ENCODE data around the gene CAMSAP1.

The CAMSAP1 gene

GRCh38 chr9:135906291-135907005 is 898 bp downstream of the CAMSAP1 start:
- Histone ChIP-seq H3K9me3 (ENCODE audit: control insufficient read depth in 2 of 2, low read length in 2 of 2) (no peaks in the 10 kb centered on the region), H3K27me3 (ENCODE audit: control insufficient read depth in 1 of 2, insufficient read depth in 2 of 2, low read length in 2 of 2) (no peaks in the 10 kb centered on the region), H3K27ac (ENCODE audit: low read length) (peak overlapping the region; percentile 6), H3K9ac (ENCODE audit: low read length in 2 of 2) (peak overlapping the region in 1 of 2 donors; percentile 50), H3K4me3 (ENCODE audit: low read length in 2 of 2) (peak overlapping the region; percentile 48 to 71), H3K36me3 (ENCODE audit: control insufficient read depth in 2 of 2, insufficient read depth in 2 of 2, low read length in 2 of 2) (peaks cover 0 to 4% of the 10 kb centered on the region in 2 donors), H3K4me1 (ENCODE audit: control insufficient read depth, insufficient read depth, low read length) (peaks cover 27% of the 10 kb centered on the region)

GRCh38 chr9:135905380-135906258 is 1.7 kb downstream of the CAMSAP1 start:
- H3K27ac ChIP-seq (ENCODE audit: low read length), result peak overlapping the region; percentile 6
- H3K4me1 ChIP-seq (ENCODE audit: control insufficient read depth, insufficient read depth, low read length), result peaks cover 27% of the 10 kb centered on the region
- H3K27me3 ChIP-seq (ENCODE audit: control insufficient read depth in 1 of 2, insufficient read depth in 2 of 2, low read length in 2 of 2), result no peaks in the 10 kb centered on the region
- no peaks in the 10 kb centered on the region for H3K36me3 ChIP-seq (ENCODE audit: control insufficient read depth in 2 of 2, insufficient read depth in 2 of 2, low read length in 2 of 2)
- H3K9ac ChIP-seq (ENCODE audit: low read length in 2 of 2), result peak overlapping the region in 1 of 2 donors; percentile 50
- H3K4me3 ChIP-seq (ENCODE audit: low read length in 2 of 2), result peak overlapping the region; percentile 48 to 71
- H3K9me3 ChIP-seq (ENCODE audit: control insufficient read depth in 2 of 2, low read length in 2 of 2), result no peaks in the 10 kb centered on the region

- H3K4me3 ChIP-seq (ENCODE audit: low read length in 2 of 2), result no peak overlapping the region
- no peak overlapping the region for H3K27ac ChIP-seq (ENCODE audit: low read length)
- no peaks in the 10 kb centered on the region for H3K36me3 ChIP-seq (ENCODE audit: control insufficient read depth in 2 of 2, insufficient read depth in 2 of 2, low read length in 2 of 2)
- no peak overlapping the region for H3K9ac ChIP-seq (ENCODE audit: low read length in 2 of 2)
- no peaks in the 10 kb centered on the region for H3K27me3 ChIP-seq (ENCODE audit: control insufficient read depth in 1 of 2, insufficient read depth in 2 of 2, low read length in 2 of 2)
- no peaks in the 10 kb centered on the region for H3K9me3 ChIP-seq (ENCODE audit: control insufficient read depth in 2 of 2, low read length in 2 of 2)
- peaks cover 24% of the 10 kb centered on the region for H3K4me1 ChIP-seq (ENCODE audit: control insufficient read depth, insufficient read depth, low read length)
These were observed 3.4 kb downstream of the CAMSAP1 start for GRCh38 chr9:135903786-135904520.

GRCh38 chr9:135903358-135903656 is 4.0 kb downstream of the CAMSAP1 start:
- Histone ChIP-seq H3K4me3 (ENCODE audit: low read length in 2 of 2) (no peak overlapping the region), H3K27me3 (ENCODE audit: control insufficient read depth in 1 of 2, insufficient read depth in 2 of 2, low read length in 2 of 2) (no peaks in the 10 kb centered on the region), H3K9me3 (ENCODE audit: control insufficient read depth in 2 of 2, low read length in 2 of 2) (no peaks in the 10 kb centered on the region), H3K9ac (ENCODE audit: low read length in 2 of 2) (no peak overlapping the region), H3K36me3 (ENCODE audit: control insufficient read depth in 2 of 2, insufficient read depth in 2 of 2, low read length in 2 of 2) (no peaks in the 10 kb centered on the region), H3K27ac (ENCODE audit: low read length) (no peak overlapping the region), H3K4me1 (ENCODE audit: control insufficient read depth, insufficient read depth, low read length) (peaks cover 18% of the 10 kb centered on the region)

- Histone ChIP-seq H3K27ac (ENCODE audit: low read length) (no peak overlapping the region), H3K4me1 (ENCODE audit: control insufficient read depth, insufficient read depth, low read length) (peaks cover 14% of the 10 kb centered on the region), H3K9ac (ENCODE audit: low read length in 2 of 2) (no peak overlapping the region)
These were observed 4.5 kb downstream of the CAMSAP1 start for GRCh38 chr9:135902655-135903357.

GRCh38 chr9:135901826-135902225 is 5.5 kb downstream of the CAMSAP1 start:
- H3K4me3 ChIP-seq (ENCODE audit: low read length in 2 of 2), result no peak overlapping the region
- H3K27me3 ChIP-seq (ENCODE audit: control insufficient read depth in 1 of 2, insufficient read depth in 2 of 2, low read length in 2 of 2), result no peaks in the 10 kb centered on the region
- no peak overlapping the region for H3K27ac ChIP-seq (ENCODE audit: low read length)
- H3K4me1 ChIP-seq (ENCODE audit: control insufficient read depth, insufficient read depth, low read length), result peaks cover 14% of the 10 kb centered on the region
- H3K9me3 ChIP-seq (ENCODE audit: control insufficient read depth in 2 of 2, low read length in 2 of 2), result no peaks in the 10 kb centered on the region
- no peaks in the 10 kb centered on the region for H3K36me3 ChIP-seq (ENCODE audit: control insufficient read depth in 2 of 2, insufficient read depth in 2 of 2, low read length in 2 of 2)
- no peak overlapping the region for H3K9ac ChIP-seq (ENCODE audit: low read length in 2 of 2)

More at GRCh38 chr9:135902655-135903357, 4.5 kb downstream of the CAMSAP1 start:
- no peaks in the 10 kb centered on the region for H3K9me3 ChIP-seq (ENCODE audit: control insufficient read depth in 2 of 2, low read length in 2 of 2)
- no peaks in the 10 kb centered on the region for H3K36me3 ChIP-seq (ENCODE audit: control insufficient read depth in 2 of 2, insufficient read depth in 2 of 2, low read length in 2 of 2)
- no peaks in the 10 kb centered on the region for H3K27me3 ChIP-seq (ENCODE audit: control insufficient read depth in 1 of 2, insufficient read depth in 2 of 2, low read length in 2 of 2)
- H3K4me3 ChIP-seq (ENCODE audit: low read length in 2 of 2), result no peak overlapping the region

- peaks cover 11% of the 10 kb centered on the region for H3K4me1 ChIP-seq (ENCODE audit: control insufficient read depth, insufficient read depth, low read length)
- H3K27me3 ChIP-seq (ENCODE audit: control insufficient read depth in 1 of 2, insufficient read depth in 2 of 2, low read length in 2 of 2), result no peaks in the 10 kb centered on the region
These were observed 6.2 kb downstream of the CAMSAP1 start for GRCh38 chr9:135901031-135901758.

GRCh38 chr9:135898634-135899407 is 8.5 kb downstream of the CAMSAP1 start:
- Histone ChIP-seq H3K4me1 (ENCODE audit: control insufficient read depth, insufficient read depth, low read length) (no peaks in the 10 kb centered on the region), H3K4me3 (ENCODE audit: low read length in 2 of 2) (no peak overlapping the region), H3K27me3 (ENCODE audit: control insufficient read depth in 1 of 2, insufficient read depth in 2 of 2, low read length in 2 of 2) (no peaks in the 10 kb centered on the region), H3K27ac (ENCODE audit: low read length) (no peak overlapping the region), H3K9ac (ENCODE audit: low read length in 2 of 2) (no peak overlapping the region), H3K36me3 (ENCODE audit: control insufficient read depth in 2 of 2, insufficient read depth in 2 of 2, low read length in 2 of 2) (no peaks in the 10 kb centered on the region), H3K9me3 (ENCODE audit: control insufficient read depth in 2 of 2, low read length in 2 of 2) (no peaks in the 10 kb centered on the region)

More at GRCh38 chr9:135901031-135901758, 6.2 kb downstream of the CAMSAP1 start:
- Histone ChIP-seq H3K9ac (ENCODE audit: low read length in 2 of 2) (no peak overlapping the region), H3K4me3 (ENCODE audit: low read length in 2 of 2) (no peak overlapping the region), H3K27ac (ENCODE audit: low read length) (no peak overlapping the region), H3K36me3 (ENCODE audit: control insufficient read depth in 2 of 2, insufficient read depth in 2 of 2, low read length in 2 of 2) (no peaks in the 10 kb centered on the region), H3K9me3 (ENCODE audit: control insufficient read depth in 2 of 2, low read length in 2 of 2) (no peaks in the 10 kb centered on the region)

- H3K9me3 ChIP-seq (ENCODE audit: control insufficient read depth in 2 of 2, low read length in 2 of 2), result no peaks in the 10 kb centered on the region
- no peak overlapping the region for H3K4me3 ChIP-seq (ENCODE audit: low read length in 2 of 2)
- H3K36me3 ChIP-seq (ENCODE audit: control insufficient read depth in 2 of 2, insufficient read depth in 2 of 2, low read length in 2 of 2), result no peaks in the 10 kb centered on the region
- H3K4me1 ChIP-seq (ENCODE audit: control insufficient read depth, insufficient read depth, low read length), result no peaks in the 10 kb centered on the region
- no peaks in the 10 kb centered on the region for H3K27me3 ChIP-seq (ENCODE audit: control insufficient read depth in 1 of 2, insufficient read depth in 2 of 2, low read length in 2 of 2)
- no peak overlapping the region for H3K27ac ChIP-seq (ENCODE audit: low read length)
- no peak overlapping the region for H3K9ac ChIP-seq (ENCODE audit: low read length in 2 of 2)
These were observed 10.7 kb downstream of the CAMSAP1 start for GRCh38 chr9:135896626-135897025.

Data from stomach smooth muscle (tissue), 2 donors.